ENCODE data around the gene P2RY13.

The P2RY13 gene

DNA sequence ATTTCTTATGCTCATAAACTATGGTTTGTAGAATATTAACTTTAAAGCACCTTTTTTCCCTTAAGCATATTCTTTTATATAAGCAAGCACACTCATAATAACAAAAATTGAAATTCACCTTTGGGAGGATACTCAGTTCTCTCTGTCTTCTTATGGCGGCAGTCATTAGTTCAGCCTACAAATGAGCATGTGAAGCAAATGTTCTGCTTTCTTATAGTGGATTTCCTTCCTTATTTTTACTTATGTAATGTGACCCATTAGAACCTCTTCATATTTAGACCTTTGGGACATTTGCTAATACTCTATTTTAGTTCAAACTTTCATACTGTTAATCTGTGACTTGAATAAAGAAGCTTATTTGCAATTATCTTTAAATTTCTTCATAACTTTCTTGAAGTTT, at the start of gene P2RY13:
P2RY13 (minus strand) TSS at position 187 of the 400 bp plus-strand sequence; CDS start at position 166, 21 bp downstream.
- no peak for DNase-seq

DNA sequence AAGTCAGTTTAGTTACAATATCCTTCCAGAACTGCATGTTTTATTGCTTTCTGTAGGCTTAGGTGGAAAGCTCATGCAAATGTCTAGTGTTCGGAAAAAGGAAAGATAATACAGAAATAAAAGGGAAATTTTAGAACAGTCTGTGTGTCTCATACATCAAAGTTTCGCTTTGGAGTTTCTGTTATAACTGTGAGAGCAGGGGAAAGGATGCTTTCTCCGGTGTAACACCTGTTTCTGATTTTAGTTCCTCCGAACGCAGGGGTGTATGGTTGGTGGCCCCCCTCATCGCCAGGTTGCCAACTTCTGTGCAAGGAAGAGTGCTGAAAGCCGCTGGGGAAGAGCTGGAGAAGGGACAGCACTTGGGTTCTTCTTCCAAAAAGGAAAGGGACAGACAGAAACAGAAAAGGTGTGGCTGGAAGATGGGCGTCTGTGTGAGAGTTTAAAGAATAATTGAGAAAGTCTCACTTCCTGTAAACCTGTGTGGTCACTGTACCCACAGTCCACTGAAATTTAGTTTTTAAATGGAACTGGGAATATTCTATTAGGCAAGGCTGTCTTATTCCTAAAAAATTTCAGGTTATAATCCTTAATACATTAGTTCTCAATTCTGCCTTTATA, 48.5 kb upstream of the P2RY13 start:
- no peak for DNase-seq

DNA sequence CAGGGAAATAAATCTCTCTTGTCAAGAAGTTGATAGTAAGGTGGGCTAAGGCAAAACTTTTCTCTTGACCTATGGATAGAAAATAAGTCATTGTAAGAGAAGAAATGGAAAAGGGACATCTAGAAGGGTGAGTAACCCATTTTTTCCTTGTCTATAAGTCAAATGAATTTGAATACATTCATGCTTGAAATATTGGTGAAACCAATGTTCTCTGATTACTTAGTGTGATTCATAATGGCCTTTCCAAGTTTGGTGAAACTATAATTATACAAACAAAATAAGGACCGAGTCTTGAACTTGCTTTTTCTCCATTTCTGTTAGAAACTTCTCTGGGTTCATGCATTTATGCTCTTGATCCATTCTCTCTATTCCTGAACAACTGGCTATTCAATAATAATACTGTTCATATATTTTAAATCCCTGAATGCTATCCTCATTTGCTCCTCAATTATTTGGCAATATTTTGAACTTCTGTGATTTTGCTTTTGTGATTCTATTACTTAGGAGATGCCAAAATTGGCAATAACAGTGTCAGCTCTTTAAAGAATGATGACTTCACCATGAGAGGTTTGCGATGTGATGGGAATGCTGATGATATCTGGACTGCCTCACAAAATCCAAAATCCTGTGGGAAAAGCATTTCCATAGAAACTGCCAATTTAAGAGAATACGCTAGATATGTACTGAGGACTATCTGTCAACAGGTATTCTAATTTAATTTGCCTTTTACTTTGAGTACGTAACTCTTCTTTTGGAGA, 42.9 kb upstream of the P2RY13 start:
- no peak for DNase-seq

- no peak for DNase-seq
Measured at GRCh38 chr3:151371526-151371925, 42.2 kb upstream of the P2RY13 start.

DNA sequence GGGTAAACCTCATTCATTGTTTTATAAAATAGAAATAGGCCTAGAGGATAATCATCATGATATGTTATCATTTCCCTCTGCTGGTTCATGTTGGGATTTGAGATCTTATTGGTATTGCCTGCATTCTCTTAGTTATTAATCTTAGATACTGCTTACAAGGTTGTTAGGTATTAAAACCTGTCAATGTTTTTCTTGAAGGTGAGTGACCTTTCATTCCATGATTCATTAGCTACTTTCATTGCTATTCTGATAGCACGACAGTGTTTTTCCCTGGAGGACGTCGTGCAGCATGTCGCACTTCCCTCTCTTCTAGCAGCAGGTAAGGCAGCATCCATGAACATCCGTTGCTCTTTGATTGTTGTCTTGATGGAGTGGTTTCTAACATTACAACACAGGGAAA, 38.1 kb upstream of the P2RY13 start:
- DNase-seq: no peak

DNA sequence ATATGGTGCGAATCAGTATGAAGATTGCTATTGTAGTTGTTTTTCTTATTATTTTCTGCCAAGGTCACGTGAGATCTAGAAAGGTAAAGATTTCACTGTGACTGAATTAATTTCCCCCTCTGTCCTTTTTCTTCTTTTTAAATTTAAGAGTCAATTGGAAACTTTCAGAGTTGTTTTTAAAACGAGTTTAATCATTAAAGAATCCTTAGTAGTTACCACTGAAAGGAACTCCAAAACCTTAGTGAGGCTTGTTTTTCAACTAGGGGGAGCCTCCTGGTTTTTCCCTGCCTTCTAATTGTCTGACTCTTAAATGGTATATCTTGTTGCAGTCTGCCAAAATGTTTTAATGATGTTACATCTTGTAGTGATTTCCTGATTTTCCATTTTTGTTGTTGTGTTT, 37.6 kb upstream of the P2RY13 start:
- DNase-seq: no peak

DNA sequence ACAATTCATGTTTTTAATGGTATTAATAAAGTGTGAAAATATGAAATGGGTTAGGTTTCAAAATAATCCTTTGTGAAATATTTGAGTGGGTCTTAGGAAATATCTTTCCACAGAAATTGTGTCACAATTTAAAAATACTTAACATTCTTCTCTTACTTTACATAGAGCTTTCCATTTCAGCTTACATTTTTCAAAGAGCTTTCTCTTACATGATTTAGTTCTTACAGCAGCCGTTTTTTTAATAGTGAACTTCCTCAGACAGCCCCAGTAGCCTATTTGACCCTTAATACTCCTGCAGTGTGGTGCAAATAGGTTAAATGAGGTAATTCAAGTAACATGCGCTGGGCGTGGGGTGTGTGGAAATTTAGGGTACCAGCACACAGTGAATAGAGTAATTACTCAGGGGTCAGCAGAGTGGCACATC, 33.4 kb upstream of the P2RY13 start:
- DNase-seq: no peak

DNA sequence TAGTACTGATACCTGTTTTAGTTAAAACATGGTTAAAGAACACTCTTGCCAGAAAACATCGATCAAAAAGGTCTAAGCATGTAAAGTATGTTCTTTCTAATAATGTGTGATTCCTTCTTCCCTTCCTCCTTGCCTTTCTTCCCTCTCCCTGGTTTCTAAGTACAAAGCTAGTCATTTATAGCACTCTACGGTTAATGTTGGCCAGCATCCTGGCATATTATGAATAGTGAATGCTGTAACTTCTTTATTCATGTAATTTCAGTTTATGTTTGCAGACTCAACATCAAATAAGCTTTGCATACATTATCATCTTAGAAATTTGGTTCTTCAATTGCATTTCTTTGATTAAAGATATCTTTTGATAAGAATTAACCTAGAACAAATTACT, 28.1 kb upstream of the P2RY13 start:
- no peak for DNase-seq

- DNase-seq: no peak
Measured at GRCh38 chr3:151356794-151357462, 27.6 kb upstream of the P2RY13 start.

- DNase-seq: no peak
Measured at GRCh38 chr3:151351648-151352047, 22.3 kb upstream of the P2RY13 start.

GRCh38 chr3:151351219-151351618, 21.9 kb upstream of the P2RY13 start:
- no peak for DNase-seq

GRCh38 chr3:151350656-151351055, 21.3 kb upstream of the P2RY13 start:
- no peak for DNase-seq

DNA sequence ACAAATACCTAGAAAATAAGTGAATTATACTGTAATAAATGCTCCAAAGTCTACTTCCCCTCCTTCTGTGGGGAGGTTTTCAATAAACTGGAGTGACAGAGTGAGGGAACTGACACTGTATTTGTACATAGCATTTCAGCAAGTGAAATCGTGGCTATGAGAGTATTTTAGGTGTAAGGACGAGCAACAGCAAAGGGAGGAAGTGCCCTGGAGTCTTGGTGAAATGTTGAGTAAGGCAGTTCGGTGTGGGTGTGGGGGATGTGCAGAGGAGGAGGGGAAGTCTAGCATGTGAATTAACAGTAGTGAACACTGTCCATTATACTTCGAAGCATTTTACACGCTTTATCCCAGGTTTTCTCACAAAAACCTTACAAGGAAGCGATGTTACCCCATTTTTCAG, 18.1 kb upstream of the P2RY13 start:
- no peak for DNase-seq

GRCh38 chr3:151346292-151346691, 16.9 kb upstream of the P2RY13 start:
- no peak for DNase-seq

DNA sequence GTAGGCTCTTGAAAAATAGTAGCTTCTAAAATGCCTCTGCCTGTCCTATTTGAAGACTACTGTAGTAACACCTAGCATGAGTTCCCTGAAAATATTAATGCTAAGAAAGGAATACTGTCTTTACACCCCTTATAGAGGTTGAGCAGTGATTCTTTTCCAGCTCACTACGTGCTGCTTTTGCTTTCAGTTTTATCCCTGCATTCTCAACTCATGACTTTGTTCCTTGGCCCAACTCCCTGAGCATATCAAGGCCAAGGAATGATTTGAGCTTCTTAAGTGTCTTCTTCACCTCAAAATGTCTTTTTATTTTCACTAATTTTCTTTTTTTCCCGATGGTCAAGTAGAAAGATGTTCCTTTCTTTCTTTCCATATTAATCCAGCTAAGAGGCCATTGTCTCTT, 16.5 kb upstream of the P2RY13 start:
- DNase-seq: no peak

DNA sequence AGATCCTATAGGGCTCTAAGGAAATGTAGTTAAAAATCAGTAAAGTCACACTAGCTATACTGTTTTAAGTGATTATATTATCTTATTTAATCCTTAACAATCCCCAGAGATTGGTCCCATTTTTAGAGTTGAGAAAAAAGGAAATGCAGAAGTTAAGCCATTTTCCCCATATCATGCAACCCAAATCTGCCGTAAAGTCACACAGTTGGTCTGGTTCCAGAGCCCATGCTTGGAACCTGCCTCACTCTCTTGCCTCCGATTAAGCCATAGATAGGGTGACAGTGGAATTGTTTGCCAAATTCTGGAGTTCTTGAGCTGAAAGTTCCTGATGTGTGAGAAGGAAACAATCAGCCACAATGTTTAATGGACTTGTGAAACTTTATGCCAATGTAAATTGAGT, 2.3 kb upstream of the P2RY13 start:
- no peak for DNase-seq

DNA sequence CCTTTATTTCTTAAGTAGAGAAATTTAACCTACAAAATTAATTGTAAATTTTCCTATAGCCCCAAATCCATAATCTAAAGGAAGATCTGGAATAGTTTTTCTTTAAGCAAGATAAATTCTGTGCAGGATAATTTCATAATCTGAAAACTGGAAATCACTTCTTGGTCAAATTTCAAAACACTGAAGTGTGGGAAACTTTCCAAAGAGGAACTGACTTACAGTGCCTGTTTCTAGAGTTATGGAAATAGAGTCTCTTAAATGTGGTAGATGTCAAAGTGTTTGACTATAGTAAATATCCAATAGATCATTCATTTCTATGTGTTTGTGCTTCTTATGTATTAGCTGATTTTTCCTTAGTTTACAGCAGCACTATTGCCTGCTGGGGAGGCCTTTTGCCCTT, 1.6 kb upstream of the P2RY13 start:
- no peak for DNase-seq

DNA sequence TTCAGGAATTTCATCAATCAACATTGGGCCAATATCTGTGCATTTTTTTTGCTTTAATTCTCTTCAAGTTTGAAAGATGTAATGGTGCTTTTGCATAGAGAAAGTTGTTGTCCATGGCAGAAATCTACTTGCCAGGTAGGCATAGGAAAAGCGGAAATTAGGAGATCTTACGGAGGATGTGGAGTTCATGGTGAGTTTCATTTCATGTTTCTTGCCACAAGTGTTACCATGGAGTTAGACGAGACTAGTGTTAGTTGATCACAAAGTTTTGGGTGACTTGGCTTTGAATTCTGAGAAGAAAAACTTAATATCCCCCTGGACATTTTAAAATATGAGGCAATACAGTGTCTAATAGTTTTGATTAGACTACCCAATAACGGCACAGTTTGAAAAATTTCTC, 1.0 kb upstream of the P2RY13 start:
- no peak for DNase-seq

DNA sequence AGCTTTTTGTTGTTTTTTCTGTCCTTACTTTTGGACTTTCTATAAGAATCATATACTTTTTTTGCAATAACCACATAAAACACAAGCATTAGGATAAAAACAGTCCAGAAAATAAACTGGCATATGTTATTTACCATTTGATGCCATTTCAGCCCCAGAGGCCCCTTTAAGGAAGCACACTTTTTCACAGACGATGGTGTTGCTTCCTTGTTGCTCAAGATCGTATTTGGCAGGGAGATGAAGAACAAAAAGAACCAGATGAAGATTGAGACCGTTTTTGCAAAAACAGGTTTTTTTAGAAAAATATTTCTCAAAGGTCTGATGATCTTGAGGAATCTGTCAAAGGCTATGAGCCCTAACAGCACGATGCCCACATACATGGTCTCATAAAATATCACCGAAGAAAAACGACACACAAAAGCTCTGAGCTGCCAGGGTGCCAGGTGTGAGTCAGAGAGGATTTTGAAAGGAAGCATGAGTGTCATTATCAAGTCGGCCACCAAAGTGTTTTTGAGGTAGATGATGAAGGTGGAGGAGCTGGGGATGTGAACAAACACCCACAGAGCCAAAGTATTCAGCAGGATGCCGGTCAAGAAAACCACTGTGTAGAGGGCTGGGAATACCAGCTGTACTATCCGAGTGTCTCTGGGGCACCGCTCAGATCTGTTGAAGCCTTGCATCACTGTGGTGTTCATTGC, 902 bp downstream of the P2RY13 start:
- no peak for DNase-seq

DNA sequence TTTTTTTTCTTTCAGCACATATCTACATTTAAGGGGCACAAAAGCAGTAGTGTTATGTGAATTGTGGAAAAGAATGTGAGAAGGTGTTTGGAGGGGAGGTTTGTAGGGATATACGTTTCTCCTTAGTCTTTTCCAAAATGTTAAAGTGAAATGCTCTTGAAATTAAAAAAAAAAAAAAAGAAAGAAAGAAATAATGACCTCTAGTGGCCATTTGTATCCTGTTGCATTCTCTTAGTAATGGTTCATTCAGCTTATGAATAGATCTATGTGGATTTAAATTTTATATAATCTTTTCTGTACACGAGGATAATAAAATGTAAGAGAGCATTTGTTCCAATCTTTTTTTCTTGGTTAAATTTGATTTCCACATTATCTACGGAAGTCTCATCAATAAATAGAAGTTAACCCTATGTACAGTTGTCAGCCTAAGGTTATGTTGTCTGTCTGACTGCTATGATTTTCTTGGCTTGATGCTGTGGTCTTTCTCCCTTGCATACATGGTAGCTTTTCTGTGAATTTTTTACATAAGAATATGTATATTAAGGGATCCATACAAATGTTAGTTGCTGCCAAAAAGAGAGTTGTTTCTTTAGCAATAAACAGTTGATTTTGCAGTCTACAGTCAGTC, 1.7 kb downstream of the P2RY13 start:
- no peak for DNase-seq

GRCh38 chr3:151322511-151322910, 6.8 kb downstream of the P2RY13 start:
- no peak for DNase-seq

DNA sequence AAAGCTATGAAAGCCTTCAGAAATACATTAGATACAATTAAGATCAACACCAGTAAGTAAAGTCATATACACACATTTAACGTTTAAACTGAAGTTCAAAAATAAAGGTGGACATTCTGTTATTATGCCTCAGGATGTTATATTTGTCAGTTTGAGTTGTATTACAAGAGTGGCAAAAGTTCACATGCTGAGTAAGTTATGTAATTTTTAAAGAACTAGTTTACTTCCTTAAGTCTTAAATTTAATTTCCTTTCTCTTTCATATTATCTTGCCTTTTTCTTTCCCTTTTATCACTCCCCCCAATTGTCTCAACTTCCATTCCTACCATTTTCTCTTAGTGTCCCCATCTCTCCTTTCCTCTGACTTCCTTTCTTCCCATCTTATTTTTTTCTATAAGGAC, 7.8 kb downstream of the P2RY13 start:
- DNase-seq: no peak

DNA sequence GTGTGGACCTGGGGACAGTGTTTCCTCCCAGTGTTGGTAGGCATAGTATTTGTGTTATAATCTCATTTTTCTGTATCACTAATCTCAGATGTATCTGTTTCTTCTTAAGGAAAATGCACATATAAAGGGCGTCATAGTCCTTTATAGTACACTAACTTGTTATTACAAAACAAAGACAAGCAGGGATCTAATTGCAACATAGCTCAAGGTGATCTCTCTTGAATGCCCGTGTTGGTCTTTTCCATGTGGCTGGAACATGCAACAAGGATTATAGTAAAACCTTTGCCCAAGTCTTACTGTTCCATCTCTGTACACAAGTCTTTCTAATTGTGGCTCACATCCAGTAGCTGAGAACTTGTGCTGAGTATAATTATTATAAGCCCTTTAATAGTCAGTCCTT, 9.2 kb downstream of the P2RY13 start:
- no peak for DNase-seq

Measured in stimulated activated CD4-positive, alpha-beta T cell treated with anti-CD3 and anti-CD28 coated beads, Interleukin-2, amount 100 ng/mL, for 48 hours (primary cell).